PFSK-1 (cell line): ENCODE data around the gene MAFB.

ENCODE experiments used
- FOXP2 ChIP-seq: optimal IDR thresholded peaks from 2 replicates; pipeline ENCODE3; 2011; ENCODE audit warnings: borderline replicate concordance, control low read depth, inconsistent platforms; ENCODE audit not compliant: insufficient read depth; ENCODE audit errors: extremely low read length, extremely low read depth
- POLR2AphosphoS5 ChIP-seq: IDR thresholded peaks from 2 replicates; pipeline ENCODE4 v1.6.1; 2012; ENCODE audit warnings: low read depth, mild to moderate bottlenecking, control low read depth, low read length, moderate library complexity
- REST ChIP-seq, 2 experiments: IDR thresholded peaks; 2 replicates each; pipeline versions ENCODE4 v1.6.1 to v1.8.0; 2011 to 2012; ENCODE audit warnings: low read depth in 2 of 2, low read length in 2 of 2, control low read depth in 1 of 2, inconsistent platforms in 1 of 2, mild to moderate bottlenecking in 1 of 2, moderate library complexity in 1 of 2; ENCODE audit not compliant: insufficient read depth in 1 of 2
- SIN3A ChIP-seq: IDR thresholded peaks from 2 replicates; pipeline ENCODE4 v1.6.1; 2012; ENCODE audit warnings: mild to moderate bottlenecking, low read length, moderate library complexity, borderline replicate concordance; ENCODE audit not compliant: insufficient read depth
- TAF1 ChIP-seq: IDR thresholded peaks from 2 replicates; pipeline ENCODE4 v1.6.1; 2012; ENCODE audit warnings: low read length, control low read depth, borderline replicate concordance; ENCODE audit not compliant: insufficient read depth

The MAFB gene

GRCh38 chr20:40688129-40689099, 622 bp downstream of the MAFB start:
- TF ChIP-seq FOXP2 (no peak), REST (IDR thresholded peaks at IDR 0.05; ENCODE audit: insufficient read depth in 1 of 2, low read depth in 2 of 2, low read length in 2 of 2) (no peak), SIN3A (no peak), POLR2AphosphoS5 (no peak), TAF1 (no peak)

- TF ChIP-seq POLR2AphosphoS5 = no peak
- TF ChIP-seq SIN3A = no peak
- TF ChIP-seq FOXP2 = no peak
- TF ChIP-seq TAF1 = no peak
- TF ChIP-seq REST (IDR thresholded peaks at IDR 0.05; ENCODE audit: insufficient read depth in 1 of 2, low read depth in 2 of 2, low read length in 2 of 2) = no peak
These were observed 1.5 kb downstream of the MAFB start for GRCh38 chr20:40687384-40688128.

- TF ChIP-seq FOXP2 (no peak), SIN3A (no peak), REST (IDR thresholded peaks at IDR 0.05; ENCODE audit: insufficient read depth in 1 of 2, low read depth in 2 of 2, low read length in 2 of 2) (no peak), POLR2AphosphoS5 (no peak), TAF1 (no peak)
These were observed 2.1 kb downstream of the MAFB start for GRCh38 chr20:40686893-40687292.

GRCh38 chr20:40686434-40686882, 2.6 kb downstream of the MAFB start:
- TF ChIP-seq REST (IDR thresholded peaks at IDR 0.05; ENCODE audit: insufficient read depth in 1 of 2, low read depth in 2 of 2, low read length in 2 of 2) (no peak), TAF1 (no peak), FOXP2 (no peak), POLR2AphosphoS5 (no peak), SIN3A (no peak)
